T-cell (primary cell): ENCODE data around the gene KCNMA1. TPM values are rescaled to one million over a fixed set of nuclear protein-coding genes. Genes with fewer than 3 reads are reported as not detected.

Experiments
- ATAC-seq, 4 experiments: fragments of 200-7000 bp in 3 of 4; fragments of 150-1000 bp in 1 of 4; cut with Tn5 transposase; replicated peaks in 1 of 4; 1 replicate in 3 of 4; 2 replicates in 1 of 4; pipeline ENCODE4 v1.10.0; 2021; ENCODE audit warnings: moderate library complexity in 3 of 4, mild to moderate bottlenecking in 2 of 4, moderate number of reproducible peaks in 1 of 4
- CTCF ChIA-PET, 2 donors: fragments of 300-600 bp; sonication (Branson Sonifier 250); formaldehyde crosslinking; loops; one replicate each; lab custom pipeline; 2022; ENCODE audit warnings: antibody characterized with exemption in 2 of 2; lab: Charles Lee
- POLR2A ChIA-PET, 2 donors: fragments of 300-600 bp; sonication (Branson Sonifier 250); formaldehyde crosslinking; loops; one replicate each; lab custom pipeline; 2022; ENCODE audit warnings: antibody characterized with exemption in 2 of 2; lab: Charles Lee
- DNase-seq, 35 experiments: peaks; one replicate each; pipeline versions ENCODE4 v3.0.0 to v3.0.0-alpha.2; 2013 to 2023
- H3K27ac ChIP-seq: one replicate; pipeline ENCODE4 v1.5.1; 2013; ENCODE audit warnings: low read length
- H3K27me3 ChIP-seq, 2 experiments: replicated peaks in 1 of 2; 1 replicate in 1 of 2; 2 replicates in 1 of 2; pipeline versions ENCODE4 v1.6.1 to v1.7.0; 2013; ENCODE audit warnings: low read length in 1 of 2, mixed read lengths in 1 of 2; ENCODE audit not compliant: control insufficient read depth in 2 of 2, insufficient read depth in 2 of 2; ENCODE audit errors: extremely low read depth in 1 of 2
- H3K36me3 ChIP-seq, 2 donors: 1 replicate in 1 of 2; 2 replicates in 1 of 2; pipeline versions ENCODE4 v1.6.1 to v1.7.0; 2013; ENCODE audit warnings: low read length in 1 of 2; ENCODE audit not compliant: control insufficient read depth in 2 of 2, insufficient read depth in 1 of 2; ENCODE audit errors: extremely low read depth in 1 of 2
- H3K4me1 ChIP-seq, 2 experiments: 1 replicate in 1 of 2; 2 replicates in 1 of 2; pipeline versions ENCODE4 v1.6.1 to v1.7.0; 2013; ENCODE audit warnings: low read length in 2 of 2, mixed read lengths in 1 of 2; ENCODE audit not compliant: insufficient read depth in 2 of 2, control insufficient read depth in 1 of 2; ENCODE audit errors: extremely low read depth in 1 of 2
- H3K4me3 ChIP-seq, 2 donors: 1 replicate in 1 of 2; 2 replicates in 1 of 2; pipeline versions ENCODE4 v1.5.1 to v1.7.0; 2013; ENCODE audit warnings: mild to moderate bottlenecking in 2 of 2, low read length in 1 of 2, moderate library complexity in 1 of 2; ENCODE audit not compliant: control insufficient read depth in 1 of 2; ENCODE audit errors: extremely low read depth in 1 of 2
- H3K9me3 ChIP-seq: 2 replicates; pipeline ENCODE4 v1.7.0; 2013
- H3K27ac Mint-ChIP-seq, 2 donors: one replicate each; pipeline ENCODE4 v1.8.0; 2020 to 2021; ENCODE audit warnings: mild to moderate bottlenecking in 2 of 2, mixed read lengths in 2 of 2
- H3K27me3 Mint-ChIP-seq, 2 donors: one replicate each; pipeline ENCODE4 v1.8.0; 2021 to 2022; ENCODE audit warnings: mixed read lengths in 2 of 2
- H3K36me3 Mint-ChIP-seq: one replicate; pipeline ENCODE4 v1.8.0; 2021; ENCODE audit warnings: mixed read lengths
- H3K4me1 Mint-ChIP-seq, 3 donors: one replicate each; pipeline ENCODE4 v1.8.0; 2020 to 2022; ENCODE audit warnings: mixed read lengths in 3 of 3, mild to moderate bottlenecking in 1 of 3
- H3K4me3 Mint-ChIP-seq, 3 donors: one replicate each; pipeline ENCODE4 v1.8.0; 2020 to 2022; ENCODE audit warnings: mild to moderate bottlenecking in 3 of 3, mixed read lengths in 3 of 3, moderate library complexity in 3 of 3
- H3K9me3 Mint-ChIP-seq, 3 donors: one replicate each; pipeline ENCODE4 v1.8.0; 2020 to 2022; ENCODE audit warnings: mixed read lengths in 3 of 3
- WGBS: methylation state at CpG from one replicate; pipeline ENCODE4 v1.1.5; 2013; ENCODE audit warnings: missing lambda C conversion rate; ENCODE audit not compliant: insufficient coverage; 5-methylcytosine and 5-hydroxymethylcytosine counted together
- total RNA-seq, 35 experiments: library from RNA in 6 of 35; stranded (reverse) in 6 of 35; fragments of 120-200 nt in 1 of 35; gene quantifications; one replicate each; pipeline versions ENCODE4 v1.2.1 to v1.2.4 and lab custom pipeline; 2013 to 2026

Gene KCNMA1
- total RNA-seq, 5 donors from 2014 or later (not counting 1 experiment from before 2014, with no cell fraction given), result 0.14 to 1.6 (median 0.60) TPM

DNA sequence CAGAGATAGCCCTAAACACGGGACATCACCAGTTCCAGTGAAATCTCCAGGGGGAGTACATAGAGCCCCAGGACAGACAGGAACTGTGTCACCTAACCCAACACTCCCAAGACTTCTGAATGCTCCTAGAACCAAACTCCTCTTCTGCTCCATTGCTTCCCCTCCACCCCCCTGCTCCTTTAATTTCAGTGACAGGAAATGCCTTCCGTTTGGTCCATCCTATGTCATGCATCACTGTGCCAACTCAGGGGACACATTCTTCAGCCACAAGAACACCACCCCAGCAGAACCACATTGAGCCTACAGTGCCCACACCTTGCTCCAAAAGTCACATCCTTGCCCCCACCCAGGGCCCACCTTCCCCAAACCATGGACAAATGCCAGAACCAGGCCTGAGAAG is 100.5 kb downstream of the KCNMA1 start:
- 44% methylated on average over 2 of the region's 2 CpGs for WGBS
- no peaks in the 10 kb centered on the region for H3K4me1 Mint-ChIP-seq
- no peaks in the 10 kb centered on the region for H3K9me3 ChIP-seq
- H3K4me1 ChIP-seq, result no peaks in the 10 kb centered on the region
- peaks cover 0 to 3% (median 0%) of the 10 kb centered on the region in 3 donors for H3K9me3 Mint-ChIP-seq
- ATAC-seq (no peak), DNase-seq (no peak)
- no peaks in the 10 kb centered on the region for H3K36me3 ChIP-seq
- H3K36me3 Mint-ChIP-seq, result no peaks in the 10 kb centered on the region
- no peak overlapping the region for H3K27ac ChIP-seq
- ChIA-PET POLR2A (no interaction called here), CTCF (no interaction called here)
- H3K27ac Mint-ChIP-seq, result no peak overlapping the region
- H3K27me3 ChIP-seq, result peaks cover 0 to 5% of the 10 kb centered on the region in 2 experiments
- H3K27me3 Mint-ChIP-seq, result peaks cover 7 to 13% of the 10 kb centered on the region in 2 donors
- H3K4me3 ChIP-seq, result no peak overlapping the region
- H3K4me3 Mint-ChIP-seq, result no peak overlapping the region

DNA sequence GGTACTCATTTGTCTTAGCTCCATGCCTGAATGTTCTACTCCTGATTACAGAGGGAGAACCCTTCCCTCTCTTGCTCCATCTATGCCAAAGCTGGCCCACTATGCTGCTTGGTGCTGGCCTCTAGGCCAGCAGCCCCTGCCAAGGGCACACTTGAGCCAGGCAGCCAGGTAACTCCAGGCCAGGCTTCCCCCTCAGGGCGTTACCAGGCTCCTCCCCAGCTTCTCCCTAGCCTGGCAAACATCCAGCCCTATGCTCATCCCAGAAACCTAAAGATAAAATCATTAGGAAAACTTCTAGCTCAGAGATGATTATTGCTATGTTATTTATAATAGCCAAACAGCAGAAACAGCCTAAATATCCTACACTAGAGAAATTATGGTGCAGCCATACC is 103.7 kb downstream of the KCNMA1 start:
- H3K27me3 Mint-ChIP-seq, result peaks cover 5 to 13% of the 10 kb centered on the region in 2 donors
- H3K9me3 ChIP-seq, result no peaks in the 10 kb centered on the region
- no peaks in the 10 kb centered on the region for H3K36me3 ChIP-seq
- H3K4me3 Mint-ChIP-seq, result no peak overlapping the region
- POLR2A ChIA-PET, result no interaction called here
- no peak overlapping the region for H3K27ac Mint-ChIP-seq
- H3K36me3 Mint-ChIP-seq, result no peaks in the 10 kb centered on the region
- DNase-seq, result no peak
- H3K9me3 Mint-ChIP-seq, result no peaks in the 10 kb centered on the region
- H3K4me3 ChIP-seq, result no peak overlapping the region
- CTCF ChIA-PET, result no interaction called here
- H3K4me1 ChIP-seq, result no peaks in the 10 kb centered on the region
- no peak overlapping the region for H3K27ac ChIP-seq
- ATAC-seq, result no peak
- H3K4me1 Mint-ChIP-seq, result no peaks in the 10 kb centered on the region
- H3K27me3 ChIP-seq, result peaks cover 0 to 6% of the 10 kb centered on the region in 2 experiments
- no CpG with 5 or more reads among the region's 1 CpG for WGBS

DNA sequence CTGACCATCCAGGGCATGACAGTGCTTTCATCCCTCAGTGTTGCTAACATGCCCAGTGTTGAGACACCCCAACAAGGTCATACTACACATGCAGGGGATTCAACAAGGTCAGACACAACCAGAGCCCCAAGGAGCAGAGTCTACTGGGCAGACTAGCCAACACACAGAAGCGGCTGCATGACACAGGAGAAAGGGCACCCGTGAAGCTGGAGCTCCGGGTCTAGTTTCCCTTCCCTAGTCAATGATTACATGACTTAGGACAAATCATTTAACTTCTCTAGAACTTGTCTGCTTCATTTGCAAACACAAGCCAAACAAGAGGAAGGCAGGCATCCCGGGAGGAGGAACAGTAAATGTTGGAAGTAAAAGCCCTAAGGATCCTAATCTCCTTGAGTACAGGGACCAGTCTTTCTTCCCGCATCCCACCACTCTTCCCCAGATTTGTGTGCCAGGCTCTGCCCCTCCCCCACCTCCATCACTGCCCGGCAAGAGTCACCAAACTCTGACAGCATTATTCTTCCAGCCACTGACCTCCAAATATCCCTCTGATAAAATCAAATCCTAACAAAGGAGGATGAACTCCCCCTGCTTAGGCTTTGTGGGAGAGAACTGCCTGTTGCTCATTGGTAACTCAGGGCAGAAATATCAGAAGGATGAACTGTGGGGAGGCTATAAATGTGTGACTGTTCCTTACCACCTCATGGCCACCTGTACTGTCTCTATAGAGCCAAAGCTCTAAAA is 104.3 kb downstream of the KCNMA1 start:
- no peak overlapping the region for H3K27ac Mint-ChIP-seq
- peaks cover 5 to 13% of the 10 kb centered on the region in 2 donors for H3K27me3 Mint-ChIP-seq
- ChIA-PET CTCF (no interaction called here), POLR2A (no interaction called here)
- DNase-seq, result no peak
- no peaks in the 10 kb centered on the region for H3K4me1 Mint-ChIP-seq
- Histone ChIP-seq H3K9me3 (no peaks in the 10 kb centered on the region), H3K27me3 (peaks cover 0 to 6% of the 10 kb centered on the region in 2 experiments), H3K4me3 (no peak overlapping the region), H3K36me3 (no peaks in the 10 kb centered on the region), H3K27ac (no peak overlapping the region), H3K4me1 (no peaks in the 10 kb centered on the region)
- H3K36me3 Mint-ChIP-seq, result no peaks in the 10 kb centered on the region
- ATAC-seq, result no peak
- H3K4me3 Mint-ChIP-seq, result no peak overlapping the region
- H3K9me3 Mint-ChIP-seq, result no peaks in the 10 kb centered on the region
- 93% methylated on average over 2 of the region's 6 CpGs for whole genome bisulfite sequencing

DNA sequence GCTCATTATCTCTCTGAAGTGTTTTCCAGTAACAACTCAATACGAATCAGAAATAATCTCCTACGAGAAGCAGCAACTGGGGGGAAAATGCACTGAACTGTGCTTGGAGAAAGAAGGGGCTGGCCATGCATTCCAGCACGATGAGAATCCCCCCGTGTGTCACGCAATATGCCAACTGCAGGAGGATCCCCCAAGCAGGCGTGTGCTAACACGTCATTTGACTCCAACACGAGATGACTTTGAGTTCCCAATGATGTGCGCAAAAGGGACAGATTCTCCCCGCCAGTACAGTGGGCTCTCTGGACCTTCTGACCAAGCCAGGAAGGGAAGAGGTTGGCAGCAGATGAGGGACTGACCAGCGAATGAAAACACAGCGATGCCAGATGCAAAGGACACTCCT is 105.5 kb downstream of the KCNMA1 start:
- H3K36me3 Mint-ChIP-seq, result no peaks in the 10 kb centered on the region
- CTCF ChIA-PET, result interaction anchor here in 1 of 2 donors (0.7 kb wide), 1 partner anchor 10 kb away, joined by 3 read pairs; no protein-coding TSS in a partner anchor
- H3K4me1 Mint-ChIP-seq, result no peaks in the 10 kb centered on the region
- H3K4me3 Mint-ChIP-seq, result no peak overlapping the region
- POLR2A ChIA-PET, result no interaction called here
- Histone ChIP-seq H3K4me3 (no peak overlapping the region), H3K27ac (no peak overlapping the region), H3K36me3 (no peaks in the 10 kb centered on the region), H3K9me3 (no peaks in the 10 kb centered on the region), H3K4me1 (no peaks in the 10 kb centered on the region), H3K27me3 (peaks cover 0 to 9% of the 10 kb centered on the region in 2 experiments)
- ATAC-seq (no peak), DNase-seq (no peak)
- H3K27me3 Mint-ChIP-seq, result peaks cover 5 to 13% of the 10 kb centered on the region in 2 donors
- H3K27ac Mint-ChIP-seq, result no peak overlapping the region
- 94% methylated on average over 8 of the region's 12 CpGs for WGBS
- H3K9me3 Mint-ChIP-seq, result no peaks in the 10 kb centered on the region

DNA sequence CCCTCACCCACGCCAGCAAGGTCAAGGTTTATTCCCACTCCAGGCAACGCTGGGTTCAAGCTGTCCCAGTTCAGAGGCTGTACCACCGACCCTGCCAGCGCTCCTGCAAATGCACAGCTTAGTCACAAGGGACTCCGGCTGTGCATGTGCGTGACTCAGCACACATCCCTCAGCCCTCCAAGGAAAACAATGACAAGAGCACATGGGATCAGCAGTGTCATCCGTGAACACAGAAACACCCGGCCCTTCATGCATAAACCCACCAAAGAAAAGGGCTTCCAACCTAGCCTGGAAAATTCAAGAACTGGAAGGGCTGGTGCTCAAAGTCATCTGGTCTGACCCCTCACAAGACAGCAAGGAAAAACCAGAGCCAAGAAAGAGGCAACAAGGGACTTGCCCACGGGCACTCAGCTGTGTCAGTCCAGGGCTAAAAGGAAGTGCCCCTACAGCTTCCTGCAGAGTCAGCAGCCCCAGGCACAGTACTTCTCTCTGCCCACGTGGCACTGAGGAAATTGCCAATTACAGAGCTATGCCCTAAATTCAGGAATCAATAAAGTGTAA is 106.1 kb downstream of the KCNMA1 start:
- WGBS, result 61% methylated on average over 8 of the region's 10 CpGs
- Mint-ChIP-seq H3K4me1 (no peaks in the 10 kb centered on the region), H3K27me3 (peaks cover 5 to 13% of the 10 kb centered on the region in 2 donors), H3K36me3 (no peaks in the 10 kb centered on the region), H3K27ac (no peak overlapping the region), H3K9me3 (no peaks in the 10 kb centered on the region), H3K4me3 (no peak overlapping the region)
- H3K4me1 ChIP-seq, result no peaks in the 10 kb centered on the region
- H3K36me3 ChIP-seq, result no peaks in the 10 kb centered on the region
- DNase-seq (no peak), ATAC-seq (no peak)
- H3K27ac ChIP-seq, result no peak overlapping the region
- H3K4me3 ChIP-seq, result no peak overlapping the region
- POLR2A ChIA-PET, result no interaction called here
- H3K9me3 ChIP-seq, result no peaks in the 10 kb centered on the region
- peaks cover 0 to 9% of the 10 kb centered on the region in 2 experiments for H3K27me3 ChIP-seq
- CTCF ChIA-PET, result interaction anchor here in 1 of 2 donors (0.7 kb wide), 1 partner anchor 9 kb away, joined by 3 read pairs; no protein-coding TSS in a partner anchor

DNA sequence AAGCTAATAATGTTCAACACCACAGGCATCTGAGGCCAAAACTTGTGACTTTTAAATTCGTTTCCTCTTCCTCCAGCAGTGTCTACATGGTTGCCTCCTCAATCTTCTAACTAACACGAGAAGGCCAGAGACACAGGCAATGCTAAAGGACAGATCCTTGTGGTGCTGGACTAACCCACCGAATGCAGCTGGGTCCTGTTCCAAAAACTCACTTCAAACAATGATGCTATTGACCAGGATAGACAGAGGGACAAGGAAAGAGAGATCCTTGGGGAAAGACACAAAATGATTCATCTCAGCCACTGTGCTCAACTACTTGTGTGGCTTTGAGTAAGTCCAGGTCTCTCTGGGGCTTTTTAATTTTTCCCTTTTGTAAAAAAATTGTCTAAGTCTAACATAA is 107.6 kb downstream of the KCNMA1 start:
- H3K4me1 ChIP-seq, result no peaks in the 10 kb centered on the region
- DNase-seq, result no peak
- no peaks in the 10 kb centered on the region for H3K4me1 Mint-ChIP-seq
- no peaks in the 10 kb centered on the region for H3K36me3 Mint-ChIP-seq
- H3K27ac Mint-ChIP-seq, result no peak overlapping the region
- H3K4me3 ChIP-seq, result no peak overlapping the region
- CTCF ChIA-PET, result no interaction called here
- ATAC-seq, result no peak
- H3K9me3 ChIP-seq, result no peaks in the 10 kb centered on the region
- H3K27me3 ChIP-seq, result peaks cover 0 to 9% of the 10 kb centered on the region in 2 experiments
- POLR2A ChIA-PET, result no interaction called here
- H3K4me3 Mint-ChIP-seq, result no peak overlapping the region
- no peak overlapping the region for H3K27ac ChIP-seq
- no peaks in the 10 kb centered on the region for H3K36me3 ChIP-seq
- H3K9me3 Mint-ChIP-seq, result no peaks in the 10 kb centered on the region
- WGBS, result 50% methylated on average over 1 of the region's 3 CpGs
- H3K27me3 Mint-ChIP-seq, result peaks cover 4 to 10% of the 10 kb centered on the region in 2 donors
